GM23338 (cell line): ENCODE data around the gene GALNT3. TPM values are rescaled to one million over a fixed set of nuclear protein-coding genes. Genes with fewer than 3 reads are reported as not detected.
A peak's percentile ranks its signal among the peaks of the same experiment; 100 is the strongest.

ENCODE experiments used
- ATAC-seq: fragments of 200-7000 bp; cut with Tn5 transposase; 3 replicates; pipeline ENCODE4 v1.9.1; 2020
- DNase-seq: peaks from one replicate; pipeline ENCODE4 v3.0.0-alpha.2; 2015; ENCODE audit warnings: low spot score
- H2AFZ ChIP-seq: fragments of 200-600 bp; sonication (generic); 2 replicates; pipeline ENCODE4 v1.8.0; 2016; ENCODE audit warnings: antibody characterized with exemption, mild to moderate bottlenecking, moderate library complexity
- H3F3A ChIP-seq: fragments of 200-600 bp; sonication (generic); replicated peaks from 2 replicates; pipeline ENCODE4 v1.8.0; 2017; ENCODE audit warnings: antibody characterized with exemption, mixed run types, low read depth
- H3K27ac ChIP-seq: fragments of 200-600 bp; sonication (generic); 2 replicates; pipeline ENCODE4 v1.6.1; 2016; ENCODE audit warnings: low read depth
- H3K27me3 ChIP-seq: fragments of 200-600 bp; sonication (generic); 2 replicates; pipeline ENCODE4 v1.8.0; 2016; ENCODE audit warnings: mild to moderate bottlenecking, mixed run types, moderate library complexity; ENCODE audit not compliant: insufficient read depth
- H3K36me3 ChIP-seq: fragments of 200-600 bp; sonication (generic); 2 replicates; pipeline ENCODE4 v1.8.0; 2016; ENCODE audit warnings: mild to moderate bottlenecking; ENCODE audit not compliant: insufficient read depth
- H3K4me1 ChIP-seq: fragments of 200-600 bp; sonication (generic); 2 replicates; pipeline ENCODE4 v1.8.0; 2016; ENCODE audit warnings: mild to moderate bottlenecking, moderate library complexity; ENCODE audit not compliant: insufficient read depth
- H3K4me2 ChIP-seq: fragments of 200-600 bp; sonication (generic); 2 replicates; pipeline ENCODE4 v1.7.1; 2017; ENCODE audit warnings: mixed run types
- H3K4me3 ChIP-seq: fragments of 200-600 bp; sonication (generic); 2 replicates; pipeline ENCODE4 v1.6.1; 2016; ENCODE audit warnings: mixed run types
- H3K79me2 ChIP-seq: fragments of 200-600 bp; sonication (generic); replicated peaks from 2 replicates; pipeline ENCODE4 v1.8.0; 2017; ENCODE audit warnings: mild to moderate bottlenecking; ENCODE audit not compliant: insufficient read depth
- H3K9me2 ChIP-seq: fragments of 200-600 bp; sonication (generic); 2 replicates; pipeline ENCODE4 v1.8.0; 2017; ENCODE audit not compliant: insufficient read depth
- H4K20me1 ChIP-seq: fragments of 200-600 bp; sonication (generic); replicated peaks from 2 replicates; pipeline ENCODE4 v1.8.0; 2017; ENCODE audit warnings: mild to moderate bottlenecking; ENCODE audit not compliant: insufficient read depth
- H3K27ac Mint-ChIP-seq: 2 replicates; pipeline ENCODE4 v1.8.0; 2020; ENCODE audit warnings: inconsistent platforms, mild to moderate bottlenecking, moderate library complexity, mixed read lengths
- H3K27me3 Mint-ChIP-seq: 3 replicates; pipeline ENCODE4 v1.8.0; 2022; ENCODE audit warnings: low read depth, mild to moderate bottlenecking, moderate library complexity, mixed read lengths, inconsistent platforms; ENCODE audit not compliant: insufficient read depth, poor library complexity
- H3K36me3 Mint-ChIP-seq: 3 replicates; pipeline ENCODE4 v1.8.0; 2021; ENCODE audit warnings: low read depth, mild to moderate bottlenecking, inconsistent platforms, moderate library complexity, mixed read lengths
- H3K4me1 Mint-ChIP-seq: 3 replicates; pipeline ENCODE4 v1.8.0; 2020; ENCODE audit warnings: mild to moderate bottlenecking, inconsistent platforms, mixed read lengths
- H3K4me3 Mint-ChIP-seq: 3 replicates; pipeline ENCODE4 v1.8.0; 2021; ENCODE audit warnings: moderate library complexity, mild to moderate bottlenecking, inconsistent platforms, mixed read lengths
- H3K9me3 Mint-ChIP-seq: 3 replicates; pipeline ENCODE4 v1.8.0; 2020; ENCODE audit warnings: moderate library complexity, mild to moderate bottlenecking, inconsistent platforms, mixed read lengths
- CTCF ChIP-seq, 2 experiments: fragments of 200-600 bp in 1 of 2; sonication (generic) in 1 of 2; conservative IDR thresholded peaks; 2 replicates each; pipeline versions ENCODE4 v1.5.1 to v1.6.1; 2016 to 2017; ENCODE audit warnings: antibody characterized with exemption in 2 of 2, low read depth in 2 of 2, mild to moderate bottlenecking in 2 of 2, moderate library complexity in 1 of 2
- ETS1 ChIP-seq: IDR thresholded peaks from 2 replicates; pipeline ENCODE4 v1.6.1; 2016; ENCODE audit warnings: antibody characterized with exemption
- EZH2 ChIP-seq: fragments of 200-600 bp; sonication (generic); IDR thresholded peaks from one replicate; pipeline ENCODE4 v1.8.0; 2017; ENCODE audit warnings: antibody characterized with exemption, mild to moderate bottlenecking, low read depth; ENCODE audit not compliant: unreplicated experiment
- EZH2phosphoT487 ChIP-seq: fragments of 200-600 bp; sonication (generic); IDR thresholded peaks from one replicate; pipeline ENCODE4 v1.8.1; 2018; ENCODE audit warnings: antibody characterized with exemption; ENCODE audit not compliant: unreplicated experiment
- JUNB ChIP-seq: IDR thresholded peaks from one replicate; pipeline ENCODE4 v1.6.1; 2016; ENCODE audit warnings: antibody characterized with exemption; ENCODE audit not compliant: unreplicated experiment
- NANOG ChIP-seq: IDR thresholded peaks from 2 replicates; pipeline ENCODE4 v1.6.1; 2016; ENCODE audit warnings: antibody characterized with exemption, borderline replicate concordance
- POLR2AphosphoS5 ChIP-seq: IDR thresholded peaks from 2 replicates; pipeline ENCODE4 v1.6.1; 2016; ENCODE audit warnings: antibody characterized with exemption, low read depth
- REST ChIP-seq: IDR thresholded peaks from one replicate; pipeline ENCODE4 v1.6.1; 2018; ENCODE audit warnings: antibody characterized with exemption; ENCODE audit not compliant: unreplicated experiment
- STAT1 ChIP-seq: IDR thresholded peaks from one replicate; pipeline ENCODE4 v1.6.1; 2016; ENCODE audit warnings: antibody characterized with exemption; ENCODE audit not compliant: unreplicated experiment
- ZNF114 ChIP-seq: fragments of 250-450 bp; sonication (Bioruptor Pico); IDR thresholded peaks from 2 replicates; pipeline ENCODE4 v1.5.0; 2020; ENCODE audit warnings: mild to moderate bottlenecking, moderate library complexity
- ZNF331 ChIP-seq: fragments of 250-450 bp; sonication (Bioruptor Pico); IDR thresholded peaks from 2 replicates; pipeline ENCODE4 v1.5.0; 2020; ENCODE audit warnings: low read depth, mild to moderate bottlenecking, moderate library complexity
- ZNF462 ChIP-seq: fragments of 250-450 bp; sonication (Bioruptor Pico); IDR thresholded peaks from 2 replicates; pipeline ENCODE4 v1.5.0; 2020; ENCODE audit warnings: mild to moderate bottlenecking, moderate library complexity
- polyA plus RNA-seq: library from polyadenylated mRNA; unstranded; fragments of >200 nt; fragmentation: Nextera tagmentation; extraction: Ambion mirVana; gene quantifications from 2 replicates; pipeline ENCODE4 v1.2.1, GENCODE V29; 2016
- total RNA-seq: library from RNA; depleted of rRNA; stranded (reverse); fragments of >200 nt; shearing (Covaris generic); gene quantifications from 2 replicates; pipeline ENCODE4 v1.2.3, GENCODE V29; 2014

Gene GALNT3
- total and polyA plus RNA-seq, 2 experiments from 2014 or later = 16.8 to 17.1 TPM

GRCh38 chr2:165794536-165794928 lies 485 bp upstream of the GALNT3 start (continued):
- TF ChIP-seq ZNF462 (peak; percentile 79), STAT1 (no peak), ZNF114 (CRISPR knock-in tag) (0 out of 2 replicates have a peak, but pooled peaks have one; percentile 15), ETS1 (no peak)

- Histone ChIP-seq H4K20me1 (no peaks in the 10 kb centered on the region; the same call in 1 of the 2 replicates), H2AFZ (no peak overlapping the region), H3F3A (peaks cover 10% of the 10 kb centered on the region), H3K4me2 (peak overlapping the region; percentile 82), H3K36me3 (no peaks in the 10 kb centered on the region), H3K9me2 (no peaks in the 10 kb centered on the region), H3K27me3 (no peaks in the 10 kb centered on the region), H3K27ac (no peak overlapping the region), H3K79me2 (peaks cover 51% of the 10 kb centered on the region), H3K4me1 (peaks cover 52% of the 10 kb centered on the region), H3K4me3 (peak overlapping the region; percentile 71)
- peak overlapping the region; percentile 88; the same call in 1 of the 2 replicates for H3K27ac Mint-ChIP-seq
- peaks cover 52% of the 10 kb centered on the region for H3K4me1 Mint-ChIP-seq
- DNase-seq = peak; percentile 40
- H3K4me3 Mint-ChIP-seq = peak overlapping the region; percentile 95
- peak; percentile 19 for ATAC-seq
- no peaks in the 10 kb centered on the region for H3K9me3 Mint-ChIP-seq
- peaks cover 12% of the 10 kb centered on the region for H3K27me3 Mint-ChIP-seq
- no peaks in the 10 kb centered on the region; the same call in 2 of the 3 replicates for H3K36me3 Mint-ChIP-seq
- TF ChIP-seq REST (no peak), CTCF (conservative IDR thresholded peaks at IDR 0.05; ENCODE audit: low read depth in 2 of 2) (no peak), POLR2AphosphoS5 (no peak), JUNB (no peak), ZNF114 (CRISPR knock-in tag) (no peak), NANOG (no peak), STAT1 (no peak), EZH2 (no peak), EZH2phosphoT487 (no peak), ZNF331 (no peak)
Measured at GRCh38 chr2:165793161-165793778, 777 bp downstream of the GALNT3 start.
